ENCODE results near the gene JAGN1. TPM values are rescaled to one million over a fixed set of nuclear protein-coding genes. Genes with fewer than 3 reads are reported as not detected.

The JAGN1 gene
- total RNA-seq, 1 experiment from 2014 or later: 19.9 TPM

GRCh38 chr3:9867106-9867505 lies 23.3 kb upstream of the JAGN1 start:
- BruUV-seq (replicated peaks): no TSS peak
- ATAC-seq: no peak
- ChIA-PET POLR2A (no interaction called here), CTCF (no interaction called here)
- Histone ChIP-seq H3K27me3 (ENCODE audit: control insufficient read depth, insufficient read depth, low read length) (no peaks in the 10 kb centered on the region), H3K36me3 (ENCODE audit: control insufficient read depth, insufficient read depth, low read length) (no peaks in the 10 kb centered on the region), H3K9me3 (ENCODE audit: control insufficient read depth, insufficient read depth, low read depth, low read length) (no peaks in the 10 kb centered on the region), H3K4me3 (ENCODE audit: low read depth in 2 of 2, low read length in 2 of 2) (no peak overlapping the region), H3K27ac (ENCODE audit: low read length) (no peak overlapping the region), H3K4me1 (ENCODE audit: control insufficient read depth, insufficient read depth, low read length) (peaks cover 6% of the 10 kb centered on the region; the same call in 1 of the 2 replicates)
- no peak for DNase-seq (ENCODE audit: low read depth, low spot score)
- TF ChIP-seq POLR2AphosphoS5 (IDR thresholded peaks at IDR 0.05; ENCODE audit: low read depth, low read length) (no peak), CTCF (IDR thresholded peaks at IDR 0.05) (no peak), SIN3A (IDR thresholded peaks at IDR 0.05; ENCODE audit: borderline replicate concordance, insufficient read depth, low read depth, low read length) (no peak), TCF7L2 (IDR thresholded peaks at IDR 0.05; ENCODE audit: low read depth, low read length) (no peak), REST (IDR thresholded peaks at IDR 0.05; ENCODE audit: insufficient read depth in 1 of 2, low read depth in 2 of 2, low read length in 1 of 2) (no peak)
- intact Hi-C loops (cut with micrococcal nuclease; ENCODE audit: unreplicated experiment) (no loop called here), in situ Hi-C loops (cut with HindIII; ENCODE audit: low pct_unique_long_range_greater_than_20kb, low sequenced_read_pairs) (no loop called here)

- Histone ChIP-seq H3K4me3 (ENCODE audit: low read depth in 2 of 2, low read length in 2 of 2) (no peak overlapping the region), H3K36me3 (ENCODE audit: control insufficient read depth, insufficient read depth, low read length) (no peaks in the 10 kb centered on the region), H3K27ac (ENCODE audit: low read length) (no peak overlapping the region), H3K27me3 (ENCODE audit: control insufficient read depth, insufficient read depth, low read length) (no peaks in the 10 kb centered on the region), H3K9me3 (ENCODE audit: control insufficient read depth, insufficient read depth, low read depth, low read length) (no peaks in the 10 kb centered on the region), H3K4me1 (ENCODE audit: control insufficient read depth, insufficient read depth, low read length) (no peaks in the 10 kb centered on the region)
- no TSS peak for BruUV-seq (replicated peaks)
- no peak for DNase-seq (ENCODE audit: low read depth, low spot score)
- ATAC-seq: no peak
- ChIA-PET CTCF (no interaction called here), POLR2A (no interaction called here)
- in situ Hi-C loops (cut with HindIII; ENCODE audit: low pct_unique_long_range_greater_than_20kb, low sequenced_read_pairs): no loop called here
- intact Hi-C loops (cut with micrococcal nuclease; ENCODE audit: unreplicated experiment): no loop called here
- TF ChIP-seq REST (IDR thresholded peaks at IDR 0.05; ENCODE audit: insufficient read depth in 1 of 2, low read depth in 2 of 2, low read length in 1 of 2) (no peak), POLR2AphosphoS5 (IDR thresholded peaks at IDR 0.05; ENCODE audit: low read depth, low read length) (no peak), SIN3A (IDR thresholded peaks at IDR 0.05; ENCODE audit: borderline replicate concordance, insufficient read depth, low read depth, low read length) (no peak), CTCF (IDR thresholded peaks at IDR 0.05) (no peak), TCF7L2 (IDR thresholded peaks at IDR 0.05; ENCODE audit: low read depth, low read length) (no peak)
These were observed 20.5 kb upstream of the JAGN1 start for GRCh38 chr3:9869955-9870354.
